KMS-11 (cell line): Measurements from ENCODE around the gene ALS2CL.
"Not testable (repeated sequence)": the region's sequence is repeated elsewhere in the genome, so short reads cannot be mapped to it uniquely, and the experiment has no call there.

ENCODE experiments used
- H2AFZ ChIP-seq: fragments of 200-600 bp; sonication (generic); 2 replicates; pipeline ENCODE4 v1.6.1; 2016; ENCODE audit warnings: antibody characterized with exemption, mixed run types, low read depth
- H3K27ac ChIP-seq: fragments of 200-600 bp; sonication (generic); 2 replicates; pipeline ENCODE4 v1.6.1; 2016; ENCODE audit warnings: mild to moderate bottlenecking, mixed run types
- H3K27me3 ChIP-seq: fragments of 200-600 bp; sonication (generic); 2 replicates; pipeline ENCODE4 v1.6.1; 2017; ENCODE audit warnings: mild to moderate bottlenecking, low read depth, mixed run types, moderate library complexity; ENCODE audit not compliant: insufficient read depth
- H3K36me3 ChIP-seq: fragments of 200-600 bp; sonication (generic); 2 replicates; pipeline ENCODE4 v1.6.1; 2017; ENCODE audit warnings: mild to moderate bottlenecking, mixed run types; ENCODE audit not compliant: insufficient read depth
- H3K4me1 ChIP-seq: fragments of 200-600 bp; sonication (generic); 2 replicates; pipeline ENCODE4 v1.6.1; 2016; ENCODE audit warnings: mild to moderate bottlenecking, low read depth, mixed run types; ENCODE audit not compliant: poor library complexity, severe bottlenecking
- H3K4me2 ChIP-seq: fragments of 200-600 bp; sonication (generic); 2 replicates; pipeline ENCODE4 v1.7.0; 2016; ENCODE audit warnings: mild to moderate bottlenecking, mixed run types
- H3K4me3 ChIP-seq: fragments of 200-600 bp; sonication (generic); IDR thresholded peaks from 2 replicates; pipeline ENCODE4 v1.6.1; 2017; ENCODE audit warnings: low read depth, low read length, mixed read lengths; ENCODE audit not compliant: insufficient read depth
- H3K79me2 ChIP-seq: fragments of 200-600 bp; sonication (generic); 2 replicates; pipeline ENCODE4 v1.6.1; 2016; ENCODE audit warnings: low read depth, mixed run types; ENCODE audit not compliant: insufficient read depth
- H3K9ac ChIP-seq: fragments of 200-600 bp; sonication (generic); 2 replicates; pipeline ENCODE4 v1.6.1; 2016; ENCODE audit warnings: mild to moderate bottlenecking, mixed run types
- H4K20me1 ChIP-seq: fragments of 200-600 bp; sonication (generic); 2 replicates; pipeline ENCODE4 v1.6.1; 2016; ENCODE audit warnings: mild to moderate bottlenecking, mixed run types; ENCODE audit not compliant: insufficient read depth
- CTCF ChIP-seq: fragments of 200-600 bp; sonication (generic); conservative IDR thresholded peaks from 2 replicates; pipeline ENCODE4 v1.6.1; 2017; ENCODE audit warnings: low read depth, mild to moderate bottlenecking, antibody characterized with exemption, low read length, moderate library complexity, mixed read lengths

The ALS2CL gene

GRCh38 chr3:46705751-46706552 is 12.5 kb upstream of the ALS2CL start:
- no peak overlapping the region for H3K4me2 ChIP-seq
- TF ChIP-seq CTCF: no peak
- no peaks in the 10 kb centered on the region for H4K20me1 ChIP-seq
- H3K4me1 ChIP-seq: no peaks in the 10 kb centered on the region
- no peak overlapping the region for H3K4me3 ChIP-seq
- no peak overlapping the region for H3K27ac ChIP-seq
- H3K27me3 ChIP-seq: no peaks in the 10 kb centered on the region
- no peak overlapping the region for H3K9ac ChIP-seq
- no peaks in the 10 kb centered on the region for H3K79me2 ChIP-seq
- H3K36me3 ChIP-seq: no peaks in the 10 kb centered on the region
- H2AFZ ChIP-seq: no peak overlapping the region

- H3K27me3 ChIP-seq: no peaks in the 10 kb centered on the region
- peak; percentile 89 for TF ChIP-seq CTCF
Observed at GRCh38 chr3:46705022-46705530, 11.6 kb upstream of the ALS2CL start.

GRCh38 chr3:46704346-46704745 is 10.9 kb upstream of the ALS2CL start:
- H3K4me1 ChIP-seq, H2AFZ ChIP-seq, H3K27ac ChIP-seq, H3K79me2 ChIP-seq, H3K9ac ChIP-seq, H4K20me1 ChIP-seq, H3K27me3 ChIP-seq, H3K4me3 ChIP-seq, H3K4me2 ChIP-seq, H3K36me3 ChIP-seq: not testable (repeated sequence)

More at GRCh38 chr3:46705022-46705530, 11.6 kb upstream of the ALS2CL start:
- Histone ChIP-seq H3K27ac (no peak overlapping the region), H3K36me3 (no peaks in the 10 kb centered on the region), H4K20me1 (no peaks in the 10 kb centered on the region), H2AFZ (no peak overlapping the region), H3K4me2 (no peak overlapping the region), H3K79me2 (no peaks in the 10 kb centered on the region), H3K4me1 (no peaks in the 10 kb centered on the region), H3K9ac (no peak overlapping the region), H3K4me3 (no peak overlapping the region)

- H3K4me3 ChIP-seq: no peak overlapping the region
- H3K27me3 ChIP-seq: no peaks in the 10 kb centered on the region
Observed at GRCh38 chr3:46703013-46703520, 9.6 kb upstream of the ALS2CL start.

More at GRCh38 chr3:46703013-46703520, 9.6 kb upstream of the ALS2CL start:
- Histone ChIP-seq H3K4me1 (no peaks in the 10 kb centered on the region), H3K36me3 (no peaks in the 10 kb centered on the region), H3K27ac (no peak overlapping the region), H3K9ac (no peak overlapping the region), H2AFZ (no peak overlapping the region), H3K79me2 (no peaks in the 10 kb centered on the region), H4K20me1 (no peaks in the 10 kb centered on the region), H3K4me2 (no peak overlapping the region)
- TF ChIP-seq CTCF: no peak
